K562 (cell line): ENCODE results near the gene FOSL1. TPM values are rescaled to one million over a fixed set of nuclear protein-coding genes. Genes with fewer than 3 reads are reported as not detected.
A peak's percentile ranks its signal among the peaks of the same experiment; 100 is the strongest.

Source experiments
- ATAC-seq: fragments of 200-7000 bp; cut with Tn5 transposase; 3 replicates; pipeline ENCODE4 v1.9.1; 2020; ENCODE audit warnings: moderate library complexity
- BruUV-seq: library from RNA; stranded (reverse); fragments of 400-500 nt; replicated peaks from 2 replicates; lab custom pipeline; 2021; lab: Mats Ljungman, UMichigan
- CTCF ChIA-PET: fragments of 300-600 bp; formaldehyde crosslinking; extraction: SDS; loops from one replicate; lab custom pipeline; 2021; ENCODE audit warnings: low intra/inter-chr PET ratio; lab: Yijun Ruan, JAX
- POLR2A ChIA-PET: fragments of 300-600, 350-650 bp; sonication (Branson Sonifier 250); formaldehyde crosslinking; extraction: SDS; loops from one replicate; lab custom pipeline; 2021; ENCODE audit warnings: antibody characterized with exemption, inconsistent platforms; lab: Yijun Ruan, JAX
- DNase-seq, 4 experiments: peaks; one replicate each; pipeline versions ENCODE4 v3.0.0 to v3.0.0-alpha.2; 2011 to 2018; ENCODE audit warnings: low spot score in 3 of 4, mixed read lengths in 3 of 4; ENCODE audit errors: extremely low read depth in 1 of 4
- FAIRE-seq: peaks from 2 replicates; lab custom pipeline; 2011; peaks lifted over from hg19 to GRCh38; lab: Jason Lieb, UNC
- H2AFZ ChIP-seq: 2 replicates; pipeline ENCODE4 v1.6.0; 2011; ENCODE audit warnings: low read depth, low read length, control low read depth, inconsistent platforms
- H3K27ac ChIP-seq: fragments of 200-600 bp; 3 replicates; pipeline ENCODE4 v1.8.0; 2011; ENCODE audit warnings: low read depth, mild to moderate bottlenecking, control low read depth, inconsistent platforms, low read length, moderate library complexity, mixed read lengths; ENCODE audit errors: extremely low read depth
- H3K27me3 ChIP-seq, 2 experiments: fragments of 300-600 bp in 1 of 2; 2 replicates in 1 of 2; 3 replicates in 1 of 2; pipeline versions ENCODE4 v1.6.0 to v1.8.0; 2011; ENCODE audit warnings: inconsistent platforms in 2 of 2, low read length in 2 of 2, mild to moderate bottlenecking in 1 of 2, mixed read lengths in 1 of 2, moderate library complexity in 1 of 2; ENCODE audit not compliant: control insufficient read depth in 2 of 2, insufficient read depth in 2 of 2
- H3K36me3 ChIP-seq: fragments of 300-600 bp; 3 replicates; pipeline ENCODE4 v1.8.0; 2011; ENCODE audit warnings: mild to moderate bottlenecking, low read length, inconsistent platforms; ENCODE audit not compliant: control insufficient read depth, insufficient read depth
- H3K4me1 ChIP-seq, 2 experiments: fragments of 200-600 bp in 1 of 2; replicated peaks in 1 of 2; 2 replicates in 1 of 2; 3 replicates in 1 of 2; pipeline versions ENCODE4 v1.5.1 to v1.8.0; 2011; ENCODE audit warnings: inconsistent platforms in 2 of 2, low read length in 2 of 2, mild to moderate bottlenecking in 1 of 2, mixed read lengths in 1 of 2, moderate library complexity in 1 of 2; ENCODE audit not compliant: control insufficient read depth in 2 of 2, insufficient read depth in 2 of 2
- H3K4me2 ChIP-seq: 2 replicates; pipeline ENCODE4 v1.6.1; 2011; ENCODE audit warnings: low read length, control low read depth, inconsistent platforms, mixed read lengths; ENCODE audit not compliant: insufficient read depth
- H3K4me3 ChIP-seq: fragments of 200-600 bp; sonication (generic), shearing (Covaris generic); 2 replicates; pipeline ENCODE4 v1.5.1; 2016; ENCODE audit warnings: control low read depth, inconsistent platforms
- H3K79me2 ChIP-seq: fragments of 200-600 bp; 3 replicates; pipeline ENCODE4 v1.8.0; 2011; ENCODE audit warnings: low read length, inconsistent platforms; ENCODE audit not compliant: control insufficient read depth, insufficient read depth
- H3K9ac ChIP-seq, 2 experiments: 2 replicates each; pipeline versions ENCODE4 v1.6.0 to v1.6.1; 2011; ENCODE audit warnings: low read depth in 2 of 2, low read length in 2 of 2, control low read depth in 1 of 2, inconsistent platforms in 1 of 2, mild to moderate bottlenecking in 1 of 2, mixed read lengths in 1 of 2; ENCODE audit not compliant: insufficient read depth in 1 of 2
- H3K9me1 ChIP-seq: one replicate; pipeline ENCODE4 v1.6.0; 2011; ENCODE audit warnings: inconsistent platforms, mild to moderate bottlenecking, low read length, moderate library complexity; ENCODE audit not compliant: control insufficient read depth, insufficient read depth
- H3K9me3 ChIP-seq: replicated peaks from 2 replicates; pipeline ENCODE4 v1.5.1; 2011; ENCODE audit warnings: low read depth, low read length, inconsistent platforms; ENCODE audit not compliant: control insufficient read depth, insufficient read depth
- H4K20me1 ChIP-seq: replicated peaks from 2 replicates; pipeline ENCODE4 v1.6.1; 2011; ENCODE audit warnings: low read length, inconsistent platforms, mixed read lengths; ENCODE audit not compliant: control insufficient read depth, insufficient read depth
- CTCF ChIP-seq, 3 experiments: IDR thresholded peaks in 2 of 3; conservative IDR thresholded peaks in 1 of 3; 2 replicates each; pipeline ENCODE4 v1.5.1; 2011 to 2012; ENCODE audit warnings: low read length in 3 of 3, mild to moderate bottlenecking in 3 of 3, control low read depth in 2 of 3, improper control_type of control experiment in 1 of 3, inconsistent platforms in 1 of 3, low read depth in 1 of 3, mixed read lengths in 1 of 3, moderate library complexity in 1 of 3; ENCODE audit not compliant: insufficient read depth in 2 of 3
- DACH1 ChIP-seq: fragments of 450-650 bp; IDR thresholded peaks from 2 replicates; pipeline ENCODE4 v1.6.1; 2018; ENCODE audit not compliant: partially characterized antibody
- DLX4 ChIP-seq: fragments of 250-450 bp; sonication (Bioruptor Pico); IDR thresholded peaks from 2 replicates; pipeline ENCODE4 v1.6.1; 2021; ENCODE audit warnings: mild to moderate bottlenecking
- MAX ChIP-seq: sonication (generic); formaldehyde crosslinking; IDR thresholded peaks from 2 replicates; pipeline ENCODE4 v1.9.0; 2022; ENCODE audit warnings: mild to moderate bottlenecking, missing genetic modification reagents
- MYNN ChIP-seq, 2 experiments: sonication (generic); formaldehyde crosslinking in 1 of 2; IDR thresholded peaks; 2 replicates each; pipeline versions ENCODE4 v1.5.0 to v1.6.1; 2016 to 2020; ENCODE audit warnings: antibody characterized with exemption in 1 of 2, missing genetic modification reagents in 1 of 2
- NR3C1 ChIP-seq: sonication (generic); formaldehyde crosslinking; IDR thresholded peaks from 2 replicates; pipeline ENCODE4 v1.8.1; 2022; ENCODE audit warnings: missing genetic modification reagents
- POLR2AphosphoS5 ChIP-seq: IDR thresholded peaks from 2 replicates; pipeline ENCODE4 v1.6.1; 2011; ENCODE audit warnings: mild to moderate bottlenecking, low read depth, low read length, moderate library complexity; ENCODE audit not compliant: control insufficient read depth, insufficient read depth
- POLR2B ChIP-seq: fragments of 450-650 bp; IDR thresholded peaks from 2 replicates; pipeline ENCODE4 v1.6.1; 2018; ENCODE audit warnings: low read depth; ENCODE audit not compliant: partially characterized antibody
- SRSF1 ChIP-seq: fragments of 200-400 bp; formaldehyde crosslinking; IDR thresholded peaks from 2 replicates; pipeline ENCODE4 v1.6.1; 2017; ENCODE audit warnings: mild to moderate bottlenecking, low read depth, low read length, moderate library complexity
- STAT6 ChIP-seq: sonication (generic); formaldehyde crosslinking; IDR thresholded peaks from 2 replicates; pipeline ENCODE4 v1.8.1; 2023; ENCODE audit warnings: mild to moderate bottlenecking, missing genetic modification reagents
- THRB ChIP-seq: fragments of 450-650 bp; formaldehyde crosslinking; conservative IDR thresholded peaks from 2 replicates; pipeline ENCODE4 v1.4.0; 2022; ENCODE audit warnings: mild to moderate bottlenecking, missing genetic modification characterization
- WGBS: fragments of 100-300 bp; shearing (Covaris generic); methylation state at CpG from one replicate; pipeline ENCODE4 v1.1.6; 2016; ENCODE audit warnings: low coverage, mixed read lengths; ENCODE audit not compliant: insufficient coverage; ENCODE audit errors: missing lambda C conversion rate; 5-methylcytosine and 5-hydroxymethylcytosine counted together
- in situ Hi-C: fragments of 300-500 bp; cut with MboI; formaldehyde crosslinking; loops from 4 replicates; pipeline ENCODE4 v1.15.0; 2018; ENCODE audit warnings: inconsistent platforms, mixed read lengths
- intact Hi-C: fragments of 100-400 bp; cut with micrococcal nuclease; formaldehyde crosslinking; loops from 2 replicates; pipeline ENCODE4 v1.14.2; 2022
- polyA plus RNA-seq, 8 experiments: library from polyadenylated mRNA; depleted of rRNA in 4 of 8; stranded (reverse) in 5 of 8; unstranded in 3 of 8; fragments of >200 nt; fragmentation: Nextera tagmentation in 2 of 8; fragmentation: Illumina TruSeq in 1 of 8; extraction: Ambion mirVana in 2 of 8; extraction: Trizol in 1 of 8; gene quantifications; 2 replicates each; pipeline versions ENCODE4 v1.2.1 to v1.2.3, GENCODE V29; 2011 to 2014; ENCODE audit warnings: inconsistent platforms in 1 of 8, missing spikeins in 1 of 8
- total RNA-seq, 7 experiments: library from RNA; depleted of rRNA in 6 of 7; stranded (reverse); fragments of >200 nt in 6 of 7; fragmentation: Illumina TruSeq in 2 of 7; extraction: Trizol in 2 of 7; gene quantifications; 2 replicates each; pipeline versions ENCODE4 v1.2.1 to v1.2.3, GENCODE V29; 2011 to 2021; ENCODE audit warnings: low replicate concordance in 1 of 7

Gene FOSL1
- total and polyA plus RNA-seq, 9 of the 15 experiments (the other 6 are each of a cell fraction or from before 2014, with no cell fraction given) = 3.5 to 39.6 (median 10.0) TPM

- no peak for TF ChIP-seq STAT6 (CRISPR knock-in tag)
Observed at GRCh38 chr11:65854161-65854592, 46.0 kb downstream of the FOSL1 start (continued).

- POLR2A ChIA-PET = interaction anchor here (0.6 to 5.9 kb wide), 9 partner anchors 7 to 238 kb away, joined by 3 to 67 read pairs (median 4); partner anchors contain the start of gene RNASEH2C
- in situ Hi-C loops = no loop called here
- peak in 1 of 4 experiments; percentile 20 for DNase-seq
- TF ChIP-seq SRSF1 = no peak
- 0 out of 2 replicates have a peak, but pooled peaks have one; percentile 24 for TF ChIP-seq NR3C1 (CRISPR knock-in tag)
- TF ChIP-seq MAX (CRISPR knock-in tag) = 0 out of 2 replicates have a peak, but pooled peaks have one; percentile 11
- peak; percentile 21 to 36 (median 31); a peak in 2 of 6 replicates for TF ChIP-seq CTCF (IDR thresholded peaks at IDR 0.05 in 2 of 3, conservative IDR thresholded peaks at IDR 0.05 in 1 of 3; ENCODE audit: insufficient read depth in 2 of 3, low read depth in 1 of 3, low read length in 3 of 3)
- peak; percentile 4; the same call in 1 of the 2 replicates for TF ChIP-seq POLR2AphosphoS5
- TF ChIP-seq POLR2B = peak; percentile 63
- TF ChIP-seq MYNN (IDR thresholded peaks at IDR 0.05) = peak; percentile 13; the same call in 1 of the 2 replicates
- TF ChIP-seq MYNN (CRISPR knock-in tag; IDR thresholded peaks at IDR 0.05) = no peak
- TF ChIP-seq THRB (CRISPR knock-in tag) = peak; percentile 92
- TF ChIP-seq DLX4 (CRISPR knock-in tag) = no peak
- no peak for TF ChIP-seq DACH1
Observed at GRCh38 chr11:65853246-65853979, 46.8 kb downstream of the FOSL1 start.

More at GRCh38 chr11:65853246-65853979, 46.8 kb downstream of the FOSL1 start:
- H3K27ac ChIP-seq = no peak overlapping the region
- peaks cover 4 to 42% of the 10 kb centered on the region in 2 experiments; a peak in 3 of 5 replicates for H3K4me1 ChIP-seq
- WGBS = 84% methylated on average over 5 of the region's 6 CpGs
- peaks cover 45% of the 10 kb centered on the region for H3K79me2 ChIP-seq
- no TSS peak for BruUV-seq
- H3K9me3 ChIP-seq = peaks cover 7% of the 10 kb centered on the region; the same call in 1 of the 2 replicates
- ATAC-seq = peak; percentile 3
- peaks cover 11% of the 10 kb centered on the region for H3K9me1 ChIP-seq
- intact Hi-C loops = no loop called here
- H3K9ac ChIP-seq = no peak overlapping the region
- H4K20me1 ChIP-seq = peaks cover 22% of the 10 kb centered on the region
- H3K4me2 ChIP-seq = no peak overlapping the region
- no peaks in the 10 kb centered on the region for H3K27me3 ChIP-seq
- FAIRE-seq = no peak
- H2AFZ ChIP-seq = no peak overlapping the region
- CTCF ChIA-PET = no interaction called here
- H3K4me3 ChIP-seq = no peak overlapping the region
- H3K36me3 ChIP-seq = peaks cover 56% of the 10 kb centered on the region
